Breast epithelium (tissue), 3 donors: ENCODE measurements around the gene HMCN2.

Experiments used
- CTCF ChIP-seq, 3 donors: fragments of 450-650 bp; IDR thresholded peaks; one replicate each; pipeline ENCODE4 v1.5.1; 2016 to 2017; ENCODE audit warnings: antibody characterized with exemption in 3 of 3, mild to moderate bottlenecking in 3 of 3, moderate library complexity in 3 of 3
- POLR2A ChIP-seq: fragments of 450-650 bp; IDR thresholded peaks from one replicate; pipeline ENCODE4 v1.6.1; 2016; ENCODE audit warnings: antibody characterized with exemption, mild to moderate bottlenecking, moderate library complexity
- POLR2AphosphoS5 ChIP-seq, 3 donors: sonication (generic); formaldehyde crosslinking; IDR thresholded peaks; one replicate each; pipeline ENCODE4 v1.6.1; 2017; ENCODE audit warnings: antibody characterized with exemption in 3 of 3

GRCh38 chr9:130360672-130361071 lies 95.1 kb downstream of the HMCN2 start:
- TF ChIP-seq CTCF (IDR thresholded peaks at IDR 0.05) (no peak), POLR2A (no peak), POLR2AphosphoS5 (IDR thresholded peaks at IDR 0.05) (no peak)
